HUES6 (cell line): ENCODE measurements around the gene UCKL1.

Source experiments
- H3K27ac ChIP-seq: 2 replicates; pipeline ENCODE4 v1.7.0; 2013; ENCODE audit warnings: low read depth, mild to moderate bottlenecking, low read length, inconsistent platforms
- H3K27me3 ChIP-seq: 2 replicates; pipeline ENCODE4 v1.6.1; 2013; ENCODE audit warnings: low read length; ENCODE audit not compliant: control insufficient read depth, insufficient read depth
- H3K36me3 ChIP-seq: 2 replicates; pipeline ENCODE4 v1.6.1; 2013; ENCODE audit warnings: low read length; ENCODE audit not compliant: control insufficient read depth, insufficient read depth
- H3K4me1 ChIP-seq: 2 replicates; pipeline ENCODE4 v1.6.1; 2013; ENCODE audit warnings: low read length; ENCODE audit not compliant: control insufficient read depth, insufficient read depth
- H3K4me3 ChIP-seq: 2 replicates; pipeline ENCODE4 v1.5.1; 2013; ENCODE audit warnings: low read depth, low read length
- H3K9ac ChIP-seq: one replicate; pipeline ENCODE4 v1.6.1; 2013; ENCODE audit warnings: mild to moderate bottlenecking, low read length
- H3K9me3 ChIP-seq: 2 replicates; pipeline ENCODE4 v1.6.1; 2013; ENCODE audit warnings: low read depth, low read length; ENCODE audit not compliant: control insufficient read depth, insufficient read depth

Gene UCKL1

GRCh38 chr20:63956664-63957003 lies 418 bp upstream of the UCKL1 start:
- Histone ChIP-seq H3K4me1 (peaks cover 35% of the 10 kb centered on the region), H3K9ac (peak overlapping the region; percentile 62), H3K9me3 (no peaks in the 10 kb centered on the region), H3K27ac (peak overlapping the region; percentile 59; the same call in 1 of the 2 replicates), H3K36me3 (peaks cover 21% of the 10 kb centered on the region), H3K27me3 (no peaks in the 10 kb centered on the region), H3K4me3 (peak overlapping the region; percentile 82)

GRCh38 chr20:63955281-63955826 lies 862 bp downstream of the UCKL1 start:
- no peaks in the 10 kb centered on the region for H3K27me3 ChIP-seq
- peaks cover 14% of the 10 kb centered on the region for H3K36me3 ChIP-seq
- no peaks in the 10 kb centered on the region for H3K9me3 ChIP-seq
- H3K4me3 ChIP-seq = peak overlapping the region; percentile 100
- H3K9ac ChIP-seq = peak overlapping the region; percentile 98
- peak overlapping the region; percentile 96 for H3K27ac ChIP-seq
- H3K4me1 ChIP-seq = peaks cover 35% of the 10 kb centered on the region

- H3K27ac ChIP-seq = no peak overlapping the region
- no peak overlapping the region for H3K4me3 ChIP-seq
- no peaks in the 10 kb centered on the region for H3K9me3 ChIP-seq
- 0 out of 2 replicates have a peak, but pooled peaks cover 3% of the 10 kb centered on the region for H3K36me3 ChIP-seq
- H3K27me3 ChIP-seq = no peaks in the 10 kb centered on the region
- peaks cover 39% of the 10 kb centered on the region for H3K4me1 ChIP-seq
- no peak overlapping the region for H3K9ac ChIP-seq
Measured at GRCh38 chr20:63953764-63954429, 2.3 kb downstream of the UCKL1 start.

GRCh38 chr20:63952769-63953168 lies 3.4 kb downstream of the UCKL1 start:
- H3K27ac ChIP-seq = no peak overlapping the region
- 0 out of 2 replicates have a peak, but pooled peaks cover 3% of the 10 kb centered on the region for H3K36me3 ChIP-seq
- no peaks in the 10 kb centered on the region for H3K27me3 ChIP-seq
- H3K9me3 ChIP-seq = no peaks in the 10 kb centered on the region
- H3K4me3 ChIP-seq = no peak overlapping the region
- no peak overlapping the region for H3K9ac ChIP-seq
- H3K4me1 ChIP-seq = peaks cover 32% of the 10 kb centered on the region

GRCh38 chr20:63952210-63952535 lies 4.0 kb downstream of the UCKL1 start:
- peaks cover 32% of the 10 kb centered on the region for H3K4me1 ChIP-seq
- no peak overlapping the region for H3K27ac ChIP-seq
- H3K9me3 ChIP-seq = no peaks in the 10 kb centered on the region
- H3K27me3 ChIP-seq = no peaks in the 10 kb centered on the region
- H3K9ac ChIP-seq = no peak overlapping the region
- 0 out of 2 replicates have a peak, but pooled peaks cover 3% of the 10 kb centered on the region for H3K36me3 ChIP-seq
- no peak overlapping the region for H3K4me3 ChIP-seq

- Histone ChIP-seq H3K9ac (no peak overlapping the region), H3K4me1 (peaks cover 32% of the 10 kb centered on the region), H3K36me3 (0 out of 2 replicates have a peak, but pooled peaks cover 3% of the 10 kb centered on the region), H3K27ac (no peak overlapping the region), H3K9me3 (no peaks in the 10 kb centered on the region), H3K27me3 (no peaks in the 10 kb centered on the region), H3K4me3 (no peak overlapping the region)
Measured at GRCh38 chr20:63951398-63952209, 4.6 kb downstream of the UCKL1 start.

- H3K9me3 ChIP-seq = no peaks in the 10 kb centered on the region
- peaks cover 6% of the 10 kb centered on the region; the same call in 1 of the 2 replicates for H3K36me3 ChIP-seq
- H3K27me3 ChIP-seq = no peaks in the 10 kb centered on the region
- H3K4me1 ChIP-seq = peaks cover 32% of the 10 kb centered on the region
- no peak overlapping the region for H3K9ac ChIP-seq
- H3K4me3 ChIP-seq = no peak overlapping the region
- H3K27ac ChIP-seq = no peak overlapping the region
Measured at GRCh38 chr20:63950701-63951397, 5.4 kb downstream of the UCKL1 start.

- Histone ChIP-seq H3K27me3 (no peaks in the 10 kb centered on the region), H3K4me3 (no peak overlapping the region), H3K36me3 (peaks cover 30% of the 10 kb centered on the region), H3K9me3 (no peaks in the 10 kb centered on the region), H3K27ac (no peak overlapping the region), H3K4me1 (peaks cover 28% of the 10 kb centered on the region), H3K9ac (no peak overlapping the region)
Measured at GRCh38 chr20:63947638-63948456, 8.4 kb downstream of the UCKL1 start.

GRCh38 chr20:63946986-63947637 lies 9.1 kb downstream of the UCKL1 start:
- Histone ChIP-seq H3K9me3 (no peaks in the 10 kb centered on the region), H3K9ac (no peak overlapping the region), H3K36me3 (peaks cover 32% of the 10 kb centered on the region), H3K27ac (no peak overlapping the region), H3K4me3 (no peak overlapping the region), H3K27me3 (no peaks in the 10 kb centered on the region), H3K4me1 (peaks cover 33% of the 10 kb centered on the region)
